ENCODE measurements around the gene G6PD. TPM values are rescaled to one million over a fixed set of nuclear protein-coding genes. Genes with fewer than 3 reads are reported as not detected.
"Not testable (repeated sequence)": the region's sequence is repeated elsewhere in the genome, so short reads cannot be mapped to it uniquely, and the experiment has no call there.

The G6PD gene
- total RNA-seq, 1 experiment from 2014 or later, result 68.7 TPM

DNA sequence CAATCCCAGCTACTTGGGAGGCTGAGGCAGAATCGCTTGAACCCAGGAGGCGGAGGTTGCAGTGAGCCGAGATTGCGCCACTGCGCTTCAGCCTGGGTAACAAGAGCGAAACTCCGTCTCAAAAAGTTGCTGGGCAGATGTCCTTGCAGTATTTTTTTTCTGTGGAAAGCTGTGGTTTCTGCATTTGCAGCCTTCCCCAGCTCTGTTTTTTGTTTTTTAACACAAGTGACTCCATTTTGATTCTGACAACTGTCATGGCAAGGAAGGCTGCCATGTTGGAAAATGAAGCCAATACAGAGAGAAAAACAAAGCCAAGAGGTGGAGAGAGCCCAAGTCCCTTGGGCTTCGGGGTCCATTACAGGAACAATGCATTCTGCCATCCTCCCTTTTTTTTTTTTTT is 44.5 kb downstream of the G6PD start:
- Histone ChIP-seq H3K56ac (ENCODE audit: insufficient read length, low read depth, low read length) (no peak overlapping the region), H3K23ac (ENCODE audit: insufficient read length, low read depth, low read length) (no peak overlapping the region), H4K20me1 (ENCODE audit: control insufficient read depth, insufficient read depth, insufficient read length) (no peaks in the 10 kb centered on the region), H3K18ac (ENCODE audit: insufficient read length, low read depth, low read length) (no peak overlapping the region), H2BK12ac (ENCODE audit: insufficient read length, low read depth, low read length) (no peak overlapping the region), H3K14ac (ENCODE audit: insufficient read depth, low read length) (no peak overlapping the region), H4K5ac (ENCODE audit: insufficient read length, low read depth, low read length) (no peak overlapping the region), H2BK20ac (ENCODE audit: low read depth, low read length, poor library complexity, severe bottlenecking) (no peak overlapping the region), H3K79me2 (ENCODE audit: insufficient read depth, low read length) (no peaks in the 10 kb centered on the region), H3K23me2 (ENCODE audit: insufficient read length, low read depth, low read length, poor library complexity, severe bottlenecking) (no peaks in the 10 kb centered on the region), H3K4me2 (ENCODE audit: insufficient read depth, insufficient read length, low read length) (no peak overlapping the region), H3T11ph (ENCODE audit: low read length) (no peak overlapping the region), H3K27ac (ENCODE audit: insufficient read length, low read depth, low read length) (no peak overlapping the region), H2AFZ (ENCODE audit: low read length) (no peak overlapping the region), H3K9ac (ENCODE audit: extremely low read depth, insufficient read length, low read length) (no peak overlapping the region), H2AK5ac (ENCODE audit: insufficient read length, low read length) (no peak overlapping the region), H3K9me3 (ENCODE audit: control insufficient read depth, low read depth, low read length) (peaks cover 8% of the 10 kb centered on the region), H3K4ac (ENCODE audit: low read depth, low read length) (no peak overlapping the region), H3K79me1 (ENCODE audit: insufficient read depth, low read depth, low read length, poor library complexity, severe bottlenecking) (no peaks in the 10 kb centered on the region), H4K8ac (replicated peaks; ENCODE audit: insufficient read length, low read depth, low read length) (no peak overlapping the region), H4K91ac (ENCODE audit: insufficient read length, low read depth, low read length) (no peak overlapping the region), H2BK5ac (ENCODE audit: insufficient read length, low read length) (no peak overlapping the region), H2BK15ac (ENCODE audit: low read depth, low read length) (no peak overlapping the region), H3K4me1 (ENCODE audit: insufficient read depth, low read length) (no peaks in the 10 kb centered on the region), H2BK120ac (ENCODE audit: low read depth, low read length, poor library complexity, severe bottlenecking) (no peak overlapping the region), H3K27me3 (ENCODE audit: insufficient read depth, low read length) (no peaks in the 10 kb centered on the region)
- TF ChIP-seq, protein P1, sequence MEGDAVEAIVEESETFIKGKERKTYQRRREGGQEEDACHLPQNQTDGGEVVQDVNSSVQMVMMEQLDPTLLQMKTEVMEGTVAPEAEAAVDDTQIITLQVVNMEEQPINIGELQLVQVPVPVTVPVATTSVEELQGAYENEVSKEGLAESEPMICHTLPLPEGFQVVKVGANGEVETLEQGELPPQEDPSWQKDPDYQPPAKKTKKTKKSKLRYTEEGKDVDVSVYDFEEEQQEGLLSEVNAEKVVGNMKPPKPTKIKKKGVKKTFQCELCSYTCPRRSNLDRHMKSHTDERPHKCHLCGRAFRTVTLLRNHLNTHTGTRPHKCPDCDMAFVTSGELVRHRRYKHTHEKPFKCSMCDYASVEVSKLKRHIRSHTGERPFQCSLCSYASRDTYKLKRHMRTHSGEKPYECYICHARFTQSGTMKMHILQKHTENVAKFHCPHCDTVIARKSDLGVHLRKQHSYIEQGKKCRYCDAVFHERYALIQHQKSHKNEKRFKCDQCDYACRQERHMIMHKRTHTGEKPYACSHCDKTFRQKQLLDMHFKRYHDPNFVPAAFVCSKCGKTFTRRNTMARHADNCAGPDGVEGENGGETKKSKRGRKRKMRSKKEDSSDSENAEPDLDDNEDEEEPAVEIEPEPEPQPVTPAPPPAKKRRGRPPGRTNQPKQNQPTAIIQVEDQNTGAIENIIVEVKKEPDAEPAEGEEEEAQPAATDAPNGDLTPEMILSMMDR (conservative IDR thresholded peaks at IDR 0.05), result no peak
- Mint-ChIP-seq H3K4me1 (no peaks in the 10 kb centered on the region), H3K36me3 (ENCODE audit: insufficient read depth in 1 of 3, low read depth in 3 of 3) (peaks cover 11 to 20% (median 20%) of the 10 kb centered on the region in 3 experiments), H3K27ac (no peak overlapping the region), H3K4me3 (no peak overlapping the region), H3K9me3 (peaks cover 55 to 60% of the 10 kb centered on the region in 2 experiments), H3K27me3 (ENCODE audit: low read depth) (peaks cover 2% of the 10 kb centered on the region; the same call in 1 of the 2 replicates)
- no CpG with 5 or more reads among the region's 8 CpGs for WGBS (ENCODE audit: extremely low coverage, insufficient read length, low lambda C conversion rate)
- no peak for DNase-seq

DNA sequence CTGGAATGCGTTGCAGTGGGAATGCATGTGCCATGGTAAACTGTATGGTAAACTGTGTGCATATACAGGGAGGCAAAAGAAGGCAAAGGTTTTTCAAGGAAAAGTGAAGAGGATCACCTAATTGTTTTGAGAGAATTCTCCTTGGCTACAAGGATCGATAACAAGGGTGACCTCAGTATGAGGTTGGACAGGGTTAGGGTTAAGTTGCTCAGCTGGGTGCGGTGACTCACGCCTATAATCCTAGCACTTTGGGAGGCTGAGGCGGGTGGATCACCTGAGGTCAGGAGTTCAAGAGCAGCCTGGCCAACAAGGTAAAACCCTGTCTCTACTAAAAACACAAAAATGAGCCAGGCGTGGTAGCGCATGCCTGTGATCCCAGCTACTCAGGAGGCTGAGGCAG is 45.2 kb downstream of the G6PD start:
- H2BK120ac ChIP-seq (ENCODE audit: low read depth, low read length, poor library complexity, severe bottlenecking); H4K5ac ChIP-seq (ENCODE audit: insufficient read length, low read depth, low read length); H4K20me1 ChIP-seq (ENCODE audit: control insufficient read depth, insufficient read depth, insufficient read length); H3K4ac ChIP-seq (ENCODE audit: low read depth, low read length); H3K4me3 Mint-ChIP-seq; H2AK5ac ChIP-seq (ENCODE audit: insufficient read length, low read length); H3K79me2 ChIP-seq (ENCODE audit: insufficient read depth, low read length); H3K27ac ChIP-seq (ENCODE audit: insufficient read length, low read depth, low read length); H3K79me1 ChIP-seq (ENCODE audit: insufficient read depth, low read depth, low read length, poor library complexity, severe bottlenecking); H2BK12ac ChIP-seq (ENCODE audit: insufficient read length, low read depth, low read length); H3K56ac ChIP-seq (ENCODE audit: insufficient read length, low read depth, low read length); H4K8ac ChIP-seq (replicated peaks; ENCODE audit: insufficient read length, low read depth, low read length); H3K9me3 ChIP-seq (ENCODE audit: control insufficient read depth, low read depth, low read length); H2BK15ac ChIP-seq (ENCODE audit: low read depth, low read length); H4K91ac ChIP-seq (ENCODE audit: insufficient read length, low read depth, low read length); H3K4me2 ChIP-seq (ENCODE audit: insufficient read depth, insufficient read length, low read length); H3K27me3 Mint-ChIP-seq (ENCODE audit: low read depth); H3K18ac ChIP-seq (ENCODE audit: insufficient read length, low read depth, low read length); H2BK20ac ChIP-seq (ENCODE audit: low read depth, low read length, poor library complexity, severe bottlenecking); H3T11ph ChIP-seq (ENCODE audit: low read length); H2AFZ ChIP-seq (ENCODE audit: low read length); H3K9ac ChIP-seq (ENCODE audit: extremely low read depth, insufficient read length, low read length); H3K4me1 Mint-ChIP-seq; H2BK5ac ChIP-seq (ENCODE audit: insufficient read length, low read length); H3K23ac ChIP-seq (ENCODE audit: insufficient read length, low read depth, low read length); H3K23me2 ChIP-seq (ENCODE audit: insufficient read length, low read depth, low read length, poor library complexity, severe bottlenecking); H3K27ac Mint-ChIP-seq; H3K14ac ChIP-seq (ENCODE audit: insufficient read depth, low read length); H3K4me1 ChIP-seq (ENCODE audit: insufficient read depth, low read length); DNase-seq; H3K27me3 ChIP-seq (ENCODE audit: insufficient read depth, low read length): not testable (repeated sequence)
- peaks cover 10 to 17% (median 17%) of the 10 kb centered on the region in 3 experiments for H3K36me3 Mint-ChIP-seq (ENCODE audit: insufficient read depth in 1 of 3, low read depth in 3 of 3)
- H3K9me3 Mint-ChIP-seq, result peaks cover 58 to 61% of the 10 kb centered on the region in 2 experiments
- WGBS (ENCODE audit: extremely low coverage, insufficient read length, low lambda C conversion rate), result no CpG with 5 or more reads among the region's 7 CpGs

All from H9 (cell line).